Small intestine (tissue), 7 donors: ENCODE results near the gene TMEM236. TPM values are rescaled to one million over a fixed set of nuclear protein-coding genes. Genes with fewer than 3 reads are reported as not detected.

Experiments used
- DNase-seq, 2 donors: peaks; one replicate each; pipeline versions ENCODE4 v3.0.0 to v3.0.0-alpha.2; 2013
- FAIRE-seq: peaks from 2 replicates; lab custom pipeline; 2012; peaks lifted over from hg19 to GRCh38; lab: Jason Lieb, UNC
- H3K27ac ChIP-seq, 3 donors: one replicate each; pipeline ENCODE4 v1.5.1; 2013; ENCODE audit warnings: low read length in 2 of 3, mild to moderate bottlenecking in 2 of 3, control low read depth in 1 of 3, inconsistent platforms in 1 of 3, low read depth in 1 of 3, moderate library complexity in 1 of 3
- H3K27me3 ChIP-seq, 3 donors: one replicate each; pipeline ENCODE4 v1.6.1; 2013; ENCODE audit warnings: low read length in 3 of 3, inconsistent platforms in 1 of 3; ENCODE audit not compliant: control insufficient read depth in 3 of 3, insufficient read depth in 3 of 3
- H3K36me3 ChIP-seq, 3 donors: one replicate each; pipeline ENCODE4 v1.6.1; 2013; ENCODE audit warnings: low read length in 3 of 3, inconsistent platforms in 1 of 3, low read depth in 1 of 3, mild to moderate bottlenecking in 1 of 3, moderate library complexity in 1 of 3; ENCODE audit not compliant: control insufficient read depth in 3 of 3, insufficient read depth in 2 of 3
- H3K4me1 ChIP-seq, 3 donors: one replicate each; pipeline ENCODE4 v1.6.1; 2013; ENCODE audit warnings: low read length in 2 of 3, inconsistent platforms in 1 of 3, low read depth in 1 of 3, mild to moderate bottlenecking in 1 of 3, moderate library complexity in 1 of 3; ENCODE audit not compliant: control insufficient read depth in 3 of 3, insufficient read depth in 2 of 3
- H3K4me3 ChIP-seq, 3 donors: one replicate each; pipeline ENCODE4 v1.5.1; 2013; ENCODE audit warnings: low read length in 3 of 3, control low read depth in 1 of 3, inconsistent platforms in 1 of 3, low read depth in 1 of 3, mild to moderate bottlenecking in 1 of 3, moderate library complexity in 1 of 3
- H3K9me3 ChIP-seq, 2 donors: one replicate each; pipeline ENCODE4 v1.6.1; 2013; ENCODE audit warnings: low read depth in 1 of 2, low read length in 1 of 2; ENCODE audit not compliant: control insufficient read depth in 2 of 2, insufficient read depth in 1 of 2
- WGBS, 3 donors: extraction: QIAGEN DNeasy Blood & Tissue Kit; methylation state at CpG; one replicate each; pipeline ENCODE4 v1.1.7; 2013; 5-methylcytosine and 5-hydroxymethylcytosine counted together
- polyA plus RNA-seq, 4 donors: library from polyadenylated mRNA; stranded (reverse) in 3 of 4; unstranded in 1 of 4; fragments of 200-250 nt in 3 of 4; fragments of 120-200 nt in 1 of 4; gene quantifications; one replicate each; pipeline versions ENCODE4 v1.2.1 to v1.2.3, GENCODE V29; 2013
- donor health status: healthy with polysubstance abuse.
- donor health status: control.
- donor health status: control.
- donor health status: Bipolar disorder and iron deficiency.
- donor health status: healthy.

TMEM236 gene
- polyA plus RNA-seq, 4 donors = 5.9 to 53.0 (median 12.5) TPM

DNA sequence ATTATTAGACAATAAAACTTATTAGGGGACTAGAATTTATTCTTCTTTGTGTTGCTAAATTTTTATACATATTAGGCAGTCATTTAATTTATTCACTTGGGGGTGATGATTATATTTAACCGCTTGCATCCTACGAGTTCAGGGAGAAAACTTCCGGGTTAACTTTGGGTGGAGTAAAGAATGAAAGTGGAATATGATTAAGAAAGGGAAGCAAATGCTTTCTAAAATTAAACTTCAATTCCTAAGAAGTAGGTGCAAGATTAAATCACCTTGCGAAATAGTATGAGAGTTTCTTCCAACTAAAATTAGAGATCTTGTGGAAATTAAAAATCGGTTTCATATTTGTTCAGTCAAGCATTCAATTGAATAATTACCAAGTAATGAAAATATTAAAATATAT, 90.6 kb downstream of the TMEM236 start:
- Histone ChIP-seq H3K27me3 (no peaks in the 10 kb centered on the region), H3K4me3 (no peak overlapping the region), H3K4me1 (no peaks in the 10 kb centered on the region), H3K36me3 (no peaks in the 10 kb centered on the region), H3K27ac (no peak overlapping the region), H3K9me3 (no peaks in the 10 kb centered on the region)
- DNase-seq (no peak), FAIRE-seq (no peak)
- 81 to 90% (median 82%) methylated on average over 5 of the region's 5 CpGs for WGBS, 3 donors

DNA sequence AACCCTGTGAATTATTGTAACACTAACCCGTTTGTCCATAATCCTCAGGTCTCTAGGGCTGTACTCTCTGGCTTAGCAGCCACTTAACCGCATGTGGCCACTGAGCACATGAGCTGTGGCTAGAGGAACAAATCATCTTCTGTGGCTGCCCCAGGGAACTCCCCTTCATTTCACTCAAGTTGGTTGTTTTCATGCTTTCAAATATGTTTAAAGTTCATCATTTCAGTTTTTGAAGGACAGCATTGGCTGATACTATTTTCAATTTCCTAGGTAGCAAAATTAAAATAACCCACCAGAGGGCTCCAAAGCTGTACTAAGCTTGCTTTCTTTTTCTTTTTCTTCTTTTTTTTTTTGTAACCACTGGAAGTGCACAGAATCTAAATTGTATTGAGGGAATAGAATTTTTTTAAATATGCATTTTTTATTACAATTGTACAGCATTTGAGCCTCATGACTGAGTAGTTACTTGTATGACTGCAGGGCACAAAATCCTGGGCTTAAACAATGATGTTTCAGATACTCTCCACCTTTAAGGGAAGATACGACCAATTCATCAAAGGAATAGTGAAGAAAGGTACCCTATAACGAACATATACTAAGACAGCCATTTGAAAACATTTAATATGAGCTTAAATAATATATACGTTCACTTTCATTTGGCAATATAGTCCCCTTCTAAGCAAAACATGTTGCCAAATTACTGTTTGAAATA, 95.7 kb downstream of the TMEM236 start:
- no peak overlapping the region for H3K4me3 ChIP-seq
- no peaks in the 10 kb centered on the region for H3K4me1 ChIP-seq
- no peaks in the 10 kb centered on the region for H3K27me3 ChIP-seq
- peak; percentile 6 to 38 for DNase-seq
- H3K36me3 ChIP-seq = no peaks in the 10 kb centered on the region
- H3K9me3 ChIP-seq = no peaks in the 10 kb centered on the region
- no peak for FAIRE-seq
- 58 to 68% (median 64%) methylated on average over 5 of the region's 5 CpGs for WGBS, 3 donors
- H3K27ac ChIP-seq = no peak overlapping the region

GRCh38 chr10:17848646-17849045, 96.6 kb downstream of the TMEM236 start:
- H3K27me3 ChIP-seq = no peaks in the 10 kb centered on the region
- no peak for FAIRE-seq
- H3K27ac ChIP-seq = no peak overlapping the region
- H3K4me1 ChIP-seq = no peaks in the 10 kb centered on the region
- 89 to 93% (median 91%) methylated on average over 5 of the region's 5 CpGs for WGBS, 3 donors
- H3K36me3 ChIP-seq = no peaks in the 10 kb centered on the region
- no peak overlapping the region for H3K4me3 ChIP-seq
- no peaks in the 10 kb centered on the region for H3K9me3 ChIP-seq
- no peak for DNase-seq

Other genes with a start within 250 kb of the TMEM236 start
- gene HACD1, start 134.8 kb upstream of the TMEM236 start, polyA plus RNA-seq = 1 to 10 TPM in 3 of 4 donors, not detected in 1; 3.0 to 6.4 (median 4.7) TPM
- gene STAM, start 108.0 kb upstream of the TMEM236 start, polyA plus RNA-seq = 10 to 100 TPM in 3 of 4 donors, 1 to 10 TPM in 1; 8.4 to 17.2 (median 10.8) TPM
- 10 to 100 TPM in 2 of 4 donors, 1 to 10 TPM in 2; 1.8 to 23.3 (median 7.6) TPM for gene MRC1, start 57.1 kb downstream of the TMEM236 start, polyA plus RNA-seq
- gene SLC39A12, start 199.7 kb downstream of the TMEM236 start, polyA plus RNA-seq = under 1 TPM in 2 of 4 donors, not detected in 2; 0.01 TPM